ENCODE results near the gene SLC7A14.

GRCh38 chr3:170565495-170565894 is 20.4 kb downstream of the SLC7A14 start:
- TF ChIP-seq CTCF (conservative IDR thresholded peaks at IDR 0.05), result no peak
- TF ChIP-seq ZFX (IDR thresholded peaks at IDR 0.05), result no peak

Measured in C4-2B (cell line).